ENCODE measurements around the gene ANP32E. TPM values are rescaled to one million over a fixed set of nuclear protein-coding genes. Genes with fewer than 3 reads are reported as not detected.

The ANP32E gene
- total and polyA plus RNA-seq, 9 of the 15 experiments (the other 6 are each of a cell fraction or from before 2014, with no cell fraction given) = 60.4 to 197 (median 104) TPM

- no peak for TF ChIP-seq CUX1 (CRISPR knock-in tag; IDR thresholded peaks at IDR 0.05)
- no peak for TF ChIP-seq BRD4 (IDR thresholded peaks at IDR 0.05)
- 0 out of 2 replicates have a peak, but pooled peaks have one; percentile 72 for TF ChIP-seq FOXK1 (CRISPR knock-in tag; IDR thresholded peaks at IDR 0.05; ENCODE audit: borderline replicate concordance)
- peak in 1 of 2 experiments; percentile 19 for TF ChIP-seq E2F6 (IDR thresholded peaks at IDR 0.05; ENCODE audit: borderline replicate concordance in 1 of 2, extremely low read depth in 1 of 2, insufficient read depth in 1 of 2, insufficient read length in 1 of 2, low read depth in 1 of 2, low read length in 1 of 2, poor library complexity in 1 of 2, severe bottlenecking in 1 of 2)
- TF ChIP-seq JUND (IDR thresholded peaks at IDR 0.05; ENCODE audit: borderline replicate concordance, low read depth, low read length) = no peak
- no peak for TF ChIP-seq JUND (tag; IDR thresholded peaks at IDR 0.05; ENCODE audit: borderline replicate concordance, low read depth, low read length)
- 0 out of 2 replicates have a peak, but pooled peaks have one; percentile 12 for TF ChIP-seq ATF6 (CRISPR knock-in tag; IDR thresholded peaks at IDR 0.05)
- TF ChIP-seq CREM (IDR thresholded peaks at IDR 0.05; ENCODE audit: low read depth) = 0 out of 2 replicates have a peak, but pooled peaks have one; percentile 14
- TF ChIP-seq ZEB2 (IDR thresholded peaks at IDR 0.05) = no peak
- TF ChIP-seq ZNF592 (IDR thresholded peaks at IDR 0.05) = 0 out of 2 replicates have a peak, but pooled peaks have one; percentile 28
Measured at GRCh38 chr1:150268340-150268704, 32.4 kb upstream of the ANP32E start (continued).

Data from K562 (cell line).